K562 (cell line): ENCODE results near the gene GAD1.

Experiments used
- ATF3 ChIP-seq, 2 experiments: fragments of 450-650 bp in 1 of 2; sonication (generic) in 1 of 2; formaldehyde crosslinking in 1 of 2; IDR thresholded peaks in 1 of 2; conservative IDR thresholded peaks in 1 of 2; 2 replicates each; pipeline versions ENCODE4 v1.6.1 to v1.8.1; 2016 to 2023; ENCODE audit warnings: mild to moderate bottlenecking in 2 of 2, moderate library complexity in 2 of 2, inconsistent platforms in 1 of 2, missing genetic modification reagents in 1 of 2
- CTCF ChIP-seq, 3 experiments: IDR thresholded peaks in 2 of 3; conservative IDR thresholded peaks in 1 of 3; 2 replicates each; pipeline ENCODE4 v1.5.1; 2011 to 2012; ENCODE audit warnings: low read length in 3 of 3, mild to moderate bottlenecking in 3 of 3, control low read depth in 2 of 3, improper control_type of control experiment in 1 of 3, inconsistent platforms in 1 of 3, low read depth in 1 of 3, mixed read lengths in 1 of 3, moderate library complexity in 1 of 3; ENCODE audit not compliant: insufficient read depth in 2 of 3
- NCOA2 ChIP-seq, 2 experiments: fragments of 450-650 bp; IDR thresholded peaks; 2 replicates each; pipeline ENCODE4 v1.6.1; 2018; ENCODE audit warnings: mild to moderate bottlenecking in 2 of 2, moderate library complexity in 1 of 2; ENCODE audit not compliant: partially characterized antibody in 2 of 2
- NFE2 ChIP-seq: IDR thresholded peaks from 2 replicates; pipeline ENCODE4 v1.6.1; 2014; ENCODE audit warnings: antibody characterized with exemption, low read depth
- REST ChIP-seq, 2 experiments: fragments of 450-650 bp; formaldehyde crosslinking in 1 of 2; IDR thresholded peaks; 2 replicates each; pipeline versions ENCODE4 v1.4.0 to v1.6.1; 2014 to 2020; ENCODE audit warnings: mild to moderate bottlenecking in 2 of 2, borderline replicate concordance in 1 of 2, low read depth in 1 of 2
- SMARCB1 ChIP-seq: IDR thresholded peaks from 2 replicates; pipeline ENCODE4 v1.6.1; 2011; ENCODE audit warnings: improper control_type of control experiment, low read depth; ENCODE audit not compliant: insufficient read length
- SP1 ChIP-seq: sonication (generic); formaldehyde crosslinking; IDR thresholded peaks from 2 replicates; pipeline ENCODE4 v1.8.1; 2022; ENCODE audit warnings: mild to moderate bottlenecking, missing genetic modification reagents
- SRSF7 ChIP-seq: fragments of 200-400 bp; formaldehyde crosslinking; optimal IDR thresholded peaks from 2 replicates; pipeline ENCODE3; 2017; ENCODE audit warnings: mild to moderate bottlenecking, low read depth, low read length
- ZBTB1 ChIP-seq: sonication (generic); formaldehyde crosslinking; IDR thresholded peaks from 2 replicates; pipeline ENCODE4 v1.8.1; 2023; ENCODE audit warnings: missing genetic modification reagents, low read depth, mild to moderate bottlenecking, borderline replicate concordance
- ZFX ChIP-seq: sonication (generic); formaldehyde crosslinking; IDR thresholded peaks from 2 replicates; pipeline ENCODE4 v1.8.0; 2022; ENCODE audit warnings: mild to moderate bottlenecking, missing genetic modification reagents, moderate library complexity
- ZNF274 ChIP-seq: IDR thresholded peaks from 2 replicates; pipeline ENCODE4 v1.6.1; 2011; ENCODE audit warnings: low read depth, mild to moderate bottlenecking, low read length, moderate library complexity, borderline replicate concordance
- ZZZ3 ChIP-seq: fragments of 450-650 bp; IDR thresholded peaks from 2 replicates; pipeline ENCODE4 v1.6.1; 2016; ENCODE audit warnings: antibody characterized with exemption, mild to moderate bottlenecking, moderate library complexity

GRCh38 chr2:170863087-170863486 is 46.4 kb downstream of the GAD1 start:
- no peak for TF ChIP-seq SP1 (CRISPR knock-in tag)
- TF ChIP-seq ZFX (CRISPR knock-in tag): no peak
- TF ChIP-seq ZNF274: no peak
- no peak for TF ChIP-seq ATF3 (IDR thresholded peaks at IDR 0.05)
- no peak for TF ChIP-seq ATF3 (CRISPR knock-in tag; conservative IDR thresholded peaks at IDR 0.05)
- no peak for TF ChIP-seq ZBTB1 (CRISPR knock-in tag)
- TF ChIP-seq NFE2: no peak
- no peak for TF ChIP-seq ZZZ3
- no peak for TF ChIP-seq SRSF7
- TF ChIP-seq REST (IDR thresholded peaks at IDR 0.05; ENCODE audit: borderline replicate concordance): no peak
- TF ChIP-seq REST (CRISPR knock-in tag; IDR thresholded peaks at IDR 0.05; ENCODE audit: low read depth): no peak
- no peak for TF ChIP-seq NCOA2 (IDR thresholded peaks at IDR 0.05; ENCODE audit: partially characterized antibody in 2 of 2)
- no peak for TF ChIP-seq CTCF (IDR thresholded peaks at IDR 0.05 in 2 of 3, conservative IDR thresholded peaks at IDR 0.05 in 1 of 3; ENCODE audit: insufficient read depth in 2 of 3, low read depth in 1 of 3, low read length in 3 of 3)
- TF ChIP-seq SMARCB1: no peak
